ENCODE data around the gene MRPS18B. TPM values are rescaled to one million over a fixed set of nuclear protein-coding genes. Genes with fewer than 3 reads are reported as not detected.

MRPS18B gene
- total and polyA plus RNA-seq, 2 donors (not counting 1 experiment from before 2014, with no cell fraction given): 53.1 to 76.8 TPM

- no peak overlapping the region for H2AFZ ChIP-seq (ENCODE audit: low read length)
- H3K27ac ChIP-seq (ENCODE audit: insufficient read depth, low read length): no peak overlapping the region
- TF ChIP-seq, protein P1, sequence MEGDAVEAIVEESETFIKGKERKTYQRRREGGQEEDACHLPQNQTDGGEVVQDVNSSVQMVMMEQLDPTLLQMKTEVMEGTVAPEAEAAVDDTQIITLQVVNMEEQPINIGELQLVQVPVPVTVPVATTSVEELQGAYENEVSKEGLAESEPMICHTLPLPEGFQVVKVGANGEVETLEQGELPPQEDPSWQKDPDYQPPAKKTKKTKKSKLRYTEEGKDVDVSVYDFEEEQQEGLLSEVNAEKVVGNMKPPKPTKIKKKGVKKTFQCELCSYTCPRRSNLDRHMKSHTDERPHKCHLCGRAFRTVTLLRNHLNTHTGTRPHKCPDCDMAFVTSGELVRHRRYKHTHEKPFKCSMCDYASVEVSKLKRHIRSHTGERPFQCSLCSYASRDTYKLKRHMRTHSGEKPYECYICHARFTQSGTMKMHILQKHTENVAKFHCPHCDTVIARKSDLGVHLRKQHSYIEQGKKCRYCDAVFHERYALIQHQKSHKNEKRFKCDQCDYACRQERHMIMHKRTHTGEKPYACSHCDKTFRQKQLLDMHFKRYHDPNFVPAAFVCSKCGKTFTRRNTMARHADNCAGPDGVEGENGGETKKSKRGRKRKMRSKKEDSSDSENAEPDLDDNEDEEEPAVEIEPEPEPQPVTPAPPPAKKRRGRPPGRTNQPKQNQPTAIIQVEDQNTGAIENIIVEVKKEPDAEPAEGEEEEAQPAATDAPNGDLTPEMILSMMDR (conservative IDR thresholded peaks at IDR 0.05 in 1 of 2, IDR thresholded peaks at IDR 0.05 in 1 of 2; ENCODE audit: low read depth in 1 of 2, low read length in 2 of 2): no peak
- TF ChIP-seq EZH2 (IDR thresholded peaks at IDR 0.05; ENCODE audit: low read length, missing control alignments): no peak
- peaks cover 3% of the 10 kb centered on the region for H3K36me3 ChIP-seq (ENCODE audit: control insufficient read depth, insufficient read depth, low read length)
- no peaks in the 10 kb centered on the region for H3K27me3 ChIP-seq (ENCODE audit: control insufficient read depth, insufficient read depth, low read length)
- no peaks in the 10 kb centered on the region for H3K4me1 ChIP-seq (ENCODE audit: control insufficient read depth, extremely low read depth, insufficient read depth, low read length)
- no peak overlapping the region for H3K4me2 ChIP-seq (ENCODE audit: extremely low read depth, insufficient read depth, low read length)
- H3K79me2 ChIP-seq (ENCODE audit: control insufficient read depth, insufficient read depth, low read length): no peaks in the 10 kb centered on the region
- H3K4me3 ChIP-seq (replicated peaks in 1 of 4; ENCODE audit: control extremely low read depth in 1 of 4, insufficient read depth in 1 of 4, low read depth in 3 of 4, low read length in 4 of 4): no peak overlapping the region
- DNase-seq (ENCODE audit: low read depth in 2 of 2): no peak
- H4K20me1 ChIP-seq (ENCODE audit: control insufficient read depth, extremely low read depth, insufficient read depth, low read length): no peaks in the 10 kb centered on the region
- no peak overlapping the region for H3K9ac ChIP-seq (ENCODE audit: insufficient read depth, low read length)
- no peaks in the 10 kb centered on the region for H3K9me3 ChIP-seq (ENCODE audit: control insufficient read depth, insufficient read depth, low read depth, low read length)
Observed at GRCh38 chr6:30640481-30640880, 22.8 kb downstream of the MRPS18B start.

GRCh38 chr6:30641048-30641447 is 23.4 kb downstream of the MRPS18B start:
- peaks cover 3% of the 10 kb centered on the region for H3K36me3 ChIP-seq (ENCODE audit: control insufficient read depth, insufficient read depth, low read length)
- no peak for DNase-seq (ENCODE audit: low read depth in 2 of 2)
- H2AFZ ChIP-seq (ENCODE audit: low read length): no peak overlapping the region
- no peak overlapping the region for H3K4me3 ChIP-seq (replicated peaks in 1 of 4; ENCODE audit: control extremely low read depth in 1 of 4, insufficient read depth in 1 of 4, low read depth in 3 of 4, low read length in 4 of 4)
- H3K9me3 ChIP-seq (ENCODE audit: control insufficient read depth, insufficient read depth, low read depth, low read length): no peaks in the 10 kb centered on the region
- no peaks in the 10 kb centered on the region for H3K4me1 ChIP-seq (ENCODE audit: control insufficient read depth, extremely low read depth, insufficient read depth, low read length)
- no peaks in the 10 kb centered on the region for H3K27me3 ChIP-seq (ENCODE audit: control insufficient read depth, insufficient read depth, low read length)
- no peak overlapping the region for H3K27ac ChIP-seq (ENCODE audit: insufficient read depth, low read length)
- no peak for TF ChIP-seq EZH2 (IDR thresholded peaks at IDR 0.05; ENCODE audit: low read length, missing control alignments)
- TF ChIP-seq, protein P1 (conservative IDR thresholded peaks at IDR 0.05 in 1 of 2, IDR thresholded peaks at IDR 0.05 in 1 of 2; ENCODE audit: low read depth in 1 of 2, low read length in 2 of 2): no peak
- no peaks in the 10 kb centered on the region for H4K20me1 ChIP-seq (ENCODE audit: control insufficient read depth, extremely low read depth, insufficient read depth, low read length)
- H3K9ac ChIP-seq (ENCODE audit: insufficient read depth, low read length): no peak overlapping the region
- no peak overlapping the region for H3K4me2 ChIP-seq (ENCODE audit: extremely low read depth, insufficient read depth, low read length)
- H3K79me2 ChIP-seq (ENCODE audit: control insufficient read depth, insufficient read depth, low read length): no peaks in the 10 kb centered on the region

- Histone ChIP-seq H3K27ac (ENCODE audit: insufficient read depth, low read length) (no peak overlapping the region), H3K27me3 (ENCODE audit: control insufficient read depth, insufficient read depth, low read length) (no peaks in the 10 kb centered on the region), H3K36me3 (ENCODE audit: control insufficient read depth, insufficient read depth, low read length) (peaks cover 4% of the 10 kb centered on the region), H3K4me2 (ENCODE audit: extremely low read depth, insufficient read depth, low read length) (no peak overlapping the region), H3K9me3 (ENCODE audit: control insufficient read depth, insufficient read depth, low read depth, low read length) (no peaks in the 10 kb centered on the region), H4K20me1 (ENCODE audit: control insufficient read depth, extremely low read depth, insufficient read depth, low read length) (no peaks in the 10 kb centered on the region), H2AFZ (ENCODE audit: low read length) (no peak overlapping the region), H3K79me2 (ENCODE audit: control insufficient read depth, insufficient read depth, low read length) (peaks cover 11% of the 10 kb centered on the region), H3K4me3 (replicated peaks in 1 of 4; ENCODE audit: control extremely low read depth in 1 of 4, insufficient read depth in 1 of 4, low read depth in 3 of 4, low read length in 4 of 4) (no peak overlapping the region), H3K4me1 (ENCODE audit: control insufficient read depth, extremely low read depth, insufficient read depth, low read length) (peaks cover 4% of the 10 kb centered on the region), H3K9ac (ENCODE audit: insufficient read depth, low read length) (no peak overlapping the region)
- no peak for DNase-seq (ENCODE audit: low read depth in 2 of 2)
- no peak for TF ChIP-seq EZH2 (IDR thresholded peaks at IDR 0.05; ENCODE audit: low read length, missing control alignments)
- TF ChIP-seq, protein P1 (conservative IDR thresholded peaks at IDR 0.05 in 1 of 2, IDR thresholded peaks at IDR 0.05 in 1 of 2; ENCODE audit: low read depth in 1 of 2, low read length in 2 of 2): no peak
Observed at GRCh38 chr6:30643656-30644055, 26.0 kb downstream of the MRPS18B start.
